Measurements from ENCODE around the gene KRTAP10-12.
"Not testable (repeated sequence)": the region's sequence is repeated elsewhere in the genome, so short reads cannot be mapped to it uniquely, and the experiment has no call there.

KRTAP10-12 gene, protein sequence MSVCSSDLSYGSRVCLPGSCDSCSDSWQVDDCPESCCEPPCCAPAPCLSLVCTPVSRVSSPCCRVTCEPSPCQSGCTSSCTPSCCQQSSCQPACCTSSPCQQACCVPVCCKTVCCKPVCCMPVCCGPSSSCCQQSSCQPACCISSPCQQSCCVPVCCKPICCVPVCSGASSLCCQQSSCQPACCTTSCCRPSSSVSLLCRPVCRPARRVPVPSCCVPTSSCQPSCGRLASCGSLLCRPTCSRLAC

DNA sequence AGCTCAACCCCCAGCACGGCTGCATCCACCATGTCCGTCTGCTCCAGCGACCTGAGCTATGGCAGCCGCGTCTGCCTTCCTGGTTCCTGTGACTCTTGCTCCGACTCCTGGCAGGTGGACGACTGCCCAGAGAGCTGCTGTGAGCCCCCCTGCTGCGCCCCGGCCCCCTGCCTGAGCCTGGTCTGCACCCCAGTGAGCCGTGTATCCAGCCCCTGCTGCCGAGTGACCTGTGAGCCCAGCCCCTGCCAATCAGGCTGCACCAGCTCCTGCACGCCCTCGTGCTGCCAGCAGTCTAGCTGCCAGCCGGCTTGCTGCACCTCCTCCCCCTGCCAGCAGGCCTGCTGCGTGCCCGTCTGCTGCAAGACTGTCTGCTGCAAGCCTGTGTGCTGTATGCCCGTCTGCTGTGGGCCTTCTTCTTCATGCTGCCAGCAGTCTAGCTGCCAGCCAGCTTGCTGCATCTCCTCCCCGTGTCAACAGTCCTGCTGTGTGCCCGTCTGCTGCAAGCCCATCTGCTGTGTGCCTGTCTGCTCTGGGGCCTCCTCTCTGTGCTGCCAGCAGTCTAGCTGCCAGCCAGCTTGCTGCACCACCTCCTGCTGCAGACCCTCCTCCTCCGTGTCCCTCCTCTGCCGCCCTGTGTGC lies at the start of gene KRTAP10-12:
TSS of gene KRTAP10-12 (plus strand) at position 1 of the 639 bp plus-strand sequence. CDS start at position 31, 30 bp downstream.
- not testable (repeated sequence) for DNase-seq (ENCODE audit: low spot score)

- no peak for DNase-seq (ENCODE audit: low spot score)
Observed at GRCh38 chr21:44647222-44647552, 49.8 kb upstream of the KRTAP10-12 start.

- no peak for DNase-seq (ENCODE audit: low spot score)
Observed at GRCh38 chr21:44648557-44649311, 48.2 kb upstream of the KRTAP10-12 start.

GRCh38 chr21:44649521-44650100 lies 47.4 kb upstream of the KRTAP10-12 start:
- DNase-seq (ENCODE audit: low spot score): no peak

DNA sequence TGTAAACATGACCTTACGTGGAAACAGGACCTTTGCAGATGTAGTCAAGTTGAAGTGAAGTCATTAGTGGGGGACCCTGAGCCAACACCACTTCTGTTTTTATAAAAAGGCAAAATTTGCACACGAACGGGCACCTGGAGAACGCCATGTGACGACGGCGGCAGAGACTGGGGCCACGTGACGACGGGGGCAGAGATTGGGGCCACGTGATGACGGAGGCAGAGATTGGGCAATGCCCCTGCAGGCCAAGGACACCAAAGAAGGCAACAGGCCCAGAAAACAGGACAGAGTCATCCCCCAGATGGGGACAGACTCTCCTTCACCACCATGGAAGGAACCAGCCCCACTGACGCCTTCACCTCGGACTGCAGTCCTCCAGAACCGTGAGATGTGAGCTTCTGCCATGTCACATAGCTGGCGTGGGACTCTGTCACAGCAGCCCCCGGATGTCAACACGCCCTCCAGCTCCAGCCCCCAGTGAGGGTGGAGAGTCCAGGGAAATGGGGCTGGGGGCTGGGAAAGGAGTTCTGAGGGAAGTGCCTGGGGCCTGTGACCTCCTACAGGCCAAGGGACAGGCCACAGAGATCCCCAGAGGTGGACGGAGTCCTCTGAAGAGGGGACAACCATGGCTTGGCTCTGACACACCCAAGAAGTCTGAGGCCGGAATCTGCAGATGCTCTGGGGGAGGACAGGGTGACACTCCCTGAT lies 46.6 kb upstream of the KRTAP10-12 start:
- DNase-seq (ENCODE audit: low spot score): no peak

- no peak for DNase-seq (ENCODE audit: low spot score)
Observed at GRCh38 chr21:44650973-44651675, 45.8 kb upstream of the KRTAP10-12 start.

- DNase-seq (ENCODE audit: low spot score): no peak
Observed at GRCh38 chr21:44653123-44653522, 43.8 kb upstream of the KRTAP10-12 start.

DNA sequence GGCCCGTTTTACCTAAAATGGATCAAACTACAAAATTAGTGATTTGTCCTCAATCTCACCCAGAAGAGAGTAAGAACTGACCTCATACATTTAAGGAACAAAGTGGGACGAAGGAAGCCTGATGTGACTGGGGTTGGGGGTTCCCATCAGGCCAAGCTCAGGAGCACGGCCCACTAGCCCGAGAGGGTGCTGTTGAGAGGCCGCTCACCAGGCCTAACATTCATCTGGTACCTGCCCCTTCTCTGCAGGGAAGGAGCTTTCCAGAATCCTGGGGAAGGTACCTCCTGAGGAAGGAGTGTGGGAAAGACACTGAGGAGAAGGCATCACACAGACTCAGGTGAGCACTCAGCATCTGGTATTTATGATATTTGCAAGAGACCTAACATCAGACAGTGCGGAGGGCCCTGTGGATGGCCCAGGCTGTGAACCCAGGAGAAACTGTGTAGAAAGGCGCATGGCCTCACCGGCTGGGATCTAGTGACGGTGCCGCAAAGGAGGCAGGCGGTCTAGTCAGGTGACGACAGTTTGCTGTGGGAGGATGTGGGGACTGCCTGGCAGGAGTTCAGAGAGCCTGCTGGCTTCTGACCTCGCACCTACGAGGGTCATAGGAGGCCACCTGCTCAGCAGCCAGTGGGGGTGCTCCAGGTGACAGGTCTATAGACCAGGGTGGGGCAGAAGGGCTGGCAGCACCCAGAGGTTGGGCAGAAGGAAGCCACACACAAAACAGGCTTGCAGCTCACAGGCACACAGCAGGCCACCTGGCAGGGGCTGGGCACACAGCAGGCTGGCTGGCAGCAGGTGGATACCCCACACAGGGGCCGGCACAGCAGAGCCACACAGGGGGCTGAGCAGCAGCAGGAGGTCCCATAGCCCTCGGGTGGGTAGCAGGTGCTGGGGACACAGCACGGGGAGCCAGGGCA lies 43.1 kb upstream of the KRTAP10-12 start:
- DNase-seq (ENCODE audit: low spot score): no peak

DNA sequence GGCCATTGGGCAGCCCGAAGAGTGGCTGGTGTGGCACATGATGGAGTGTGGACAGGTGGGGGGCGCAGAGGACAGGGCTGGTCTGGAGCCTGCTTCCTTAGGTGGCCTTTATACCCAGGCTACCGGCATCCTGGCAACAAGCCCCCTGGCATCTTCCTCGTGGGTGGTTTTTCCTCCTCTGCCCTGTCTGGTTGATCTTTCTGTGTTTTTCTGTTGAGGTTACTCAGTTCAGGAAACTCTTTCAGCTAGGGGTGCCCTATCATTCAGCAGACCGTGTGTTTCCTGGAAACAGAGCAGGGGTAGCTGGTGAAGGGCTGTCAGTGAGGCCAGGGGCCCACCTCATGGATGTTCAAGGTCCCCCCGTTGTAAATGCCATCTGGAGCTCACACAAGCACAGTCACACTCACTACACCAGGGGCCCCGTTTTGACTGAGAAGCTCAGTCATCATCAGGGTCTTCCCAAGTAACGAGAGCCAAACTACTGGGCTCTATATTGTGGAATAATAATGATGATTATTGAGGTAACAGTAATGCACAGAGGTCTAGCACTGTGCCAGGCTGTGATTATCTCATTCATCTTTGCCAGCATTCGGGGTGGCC lies 42.3 kb upstream of the KRTAP10-12 start, which contains the start of gene KRTAP12-4:
TSS of gene KRTAP12-4 (minus strand) at position 84 of the 600 bp plus-strand sequence. CDS start at position 39, 45 bp downstream.
- no peak for DNase-seq (ENCODE audit: low spot score)

GRCh38 chr21:44656868-44657267 lies 40.1 kb upstream of the KRTAP10-12 start:
- no peak for DNase-seq (ENCODE audit: low spot score)

GRCh38 chr21:44657635-44658540 lies 39.1 kb upstream of the KRTAP10-12 start, which contains the start of gene KRTAP12-3:
TSS of gene KRTAP12-3 (plus strand) at chr21:44657932. CDS start at chr21:44657980, 48 bp downstream.
- DNase-seq (ENCODE audit: low spot score): no peak

DNA sequence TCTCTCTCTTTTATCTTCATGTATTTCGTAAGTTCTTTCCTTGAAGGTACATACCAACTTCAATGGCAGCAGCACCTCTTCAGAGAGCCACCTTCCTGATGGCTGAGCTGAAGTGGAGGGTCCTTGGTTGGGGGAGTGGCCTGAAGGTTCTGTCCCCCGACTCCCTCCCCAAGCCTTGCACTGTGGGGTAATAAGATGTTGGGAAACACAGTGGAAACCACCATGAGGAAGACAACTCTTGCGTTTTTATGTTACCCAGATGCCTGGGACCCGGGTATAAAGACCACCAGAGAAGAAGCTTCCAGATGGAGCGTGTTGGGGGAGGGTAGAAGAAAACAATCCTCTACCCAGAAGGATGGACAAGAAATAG lies 38.4 kb upstream of the KRTAP10-12 start:
- no peak for DNase-seq (ENCODE audit: low spot score)

GRCh38 chr21:44658913-44659595 lies 37.9 kb upstream of the KRTAP10-12 start:
- no peak for DNase-seq (ENCODE audit: low spot score)

DNA sequence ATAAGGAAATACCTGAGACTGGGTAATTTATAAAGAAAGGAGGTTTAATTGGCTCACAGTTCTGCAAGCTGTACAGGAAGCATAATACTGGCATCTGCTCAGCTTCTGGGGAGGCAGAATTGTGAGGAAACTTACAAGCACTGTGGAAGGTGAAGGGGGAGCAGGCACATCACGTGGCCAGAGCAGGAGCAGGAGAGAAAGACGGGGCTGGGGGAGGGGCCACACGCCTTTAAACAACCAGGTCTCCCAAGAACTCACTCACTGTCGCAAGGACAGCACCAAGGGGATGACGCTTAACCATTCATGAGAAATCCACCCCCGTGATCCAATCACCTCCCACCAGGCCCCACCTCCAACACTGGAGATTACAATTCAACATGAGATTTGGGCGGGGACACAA lies 35.4 kb upstream of the KRTAP10-12 start:
- DNase-seq (ENCODE audit: low spot score): not testable (repeated sequence)

- no peak for DNase-seq (ENCODE audit: low spot score)
Observed at GRCh38 chr21:44664691-44665090, 32.3 kb upstream of the KRTAP10-12 start.

GRCh38 chr21:44666401-44667320 lies 30.3 kb upstream of the KRTAP10-12 start, which contains the start of gene KRTAP12-2:
TSS of gene KRTAP12-2 (minus strand) at chr21:44666927. CDS start at chr21:44666886, 41 bp downstream.
- no peak for DNase-seq (ENCODE audit: low spot score)

DNA sequence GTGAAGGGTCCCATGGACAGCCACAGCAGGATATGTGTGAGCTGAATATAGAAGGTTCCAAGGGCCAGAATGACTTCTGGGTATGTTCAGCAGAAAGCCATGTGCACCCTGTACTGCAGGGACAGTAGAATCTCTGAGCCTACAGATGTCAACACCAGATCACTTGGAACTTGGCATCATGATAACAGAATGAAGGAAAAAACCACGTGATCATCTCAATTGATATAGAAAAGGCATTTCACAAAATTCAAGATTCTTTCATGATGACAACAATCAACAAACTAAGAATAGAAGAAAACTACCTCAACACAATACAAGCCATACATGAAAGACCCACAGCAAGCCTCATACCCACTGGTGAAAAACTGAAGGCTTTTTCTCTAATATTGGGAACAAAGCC lies 29.4 kb upstream of the KRTAP10-12 start:
- no peak for DNase-seq (ENCODE audit: low spot score)

Data from hematopoietic multipotent progenitor cell treated with erythropoietin and hydrocortisone succinate and interleukin-3 and kit ligand, for 17 days (in vitro differentiated cells).